Stomach smooth muscle (tissue), 2 donors: Measurements from ENCODE around the gene EYS.
"Not testable (repeated sequence)": the region's sequence is repeated elsewhere in the genome, so short reads cannot be mapped to it uniquely, and the experiment has no call there.

Source experiments
- H3K27ac ChIP-seq: one replicate; pipeline ENCODE4 v1.7.0; 2013; ENCODE audit warnings: mild to moderate bottlenecking, low read length, inconsistent platforms
- H3K27me3 ChIP-seq, 2 donors: one replicate each; pipeline ENCODE4 v1.7.0; 2013; ENCODE audit warnings: low read length in 2 of 2; ENCODE audit not compliant: insufficient read depth in 2 of 2, control insufficient read depth in 1 of 2
- H3K36me3 ChIP-seq, 2 donors: one replicate each; pipeline ENCODE4 v1.7.0; 2013; ENCODE audit warnings: low read length in 2 of 2; ENCODE audit not compliant: control insufficient read depth in 2 of 2, insufficient read depth in 2 of 2
- H3K4me1 ChIP-seq: one replicate; pipeline ENCODE4 v1.7.0; 2013; ENCODE audit warnings: low read length; ENCODE audit not compliant: control insufficient read depth, insufficient read depth
- H3K4me3 ChIP-seq, 2 donors: one replicate each; pipeline ENCODE4 v1.7.0; 2013; ENCODE audit warnings: low read length in 2 of 2
- H3K9ac ChIP-seq, 2 donors: one replicate each; pipeline ENCODE4 v1.7.0; 2013; ENCODE audit warnings: low read length in 2 of 2, mild to moderate bottlenecking in 1 of 2
- H3K9me3 ChIP-seq, 2 donors: one replicate each; pipeline ENCODE4 v1.7.0; 2013; ENCODE audit warnings: low read length in 2 of 2; ENCODE audit not compliant: control insufficient read depth in 2 of 2
- donor health status: healthy.
- donor health status: Pancreatic carcinoma.

EYS gene

DNA sequence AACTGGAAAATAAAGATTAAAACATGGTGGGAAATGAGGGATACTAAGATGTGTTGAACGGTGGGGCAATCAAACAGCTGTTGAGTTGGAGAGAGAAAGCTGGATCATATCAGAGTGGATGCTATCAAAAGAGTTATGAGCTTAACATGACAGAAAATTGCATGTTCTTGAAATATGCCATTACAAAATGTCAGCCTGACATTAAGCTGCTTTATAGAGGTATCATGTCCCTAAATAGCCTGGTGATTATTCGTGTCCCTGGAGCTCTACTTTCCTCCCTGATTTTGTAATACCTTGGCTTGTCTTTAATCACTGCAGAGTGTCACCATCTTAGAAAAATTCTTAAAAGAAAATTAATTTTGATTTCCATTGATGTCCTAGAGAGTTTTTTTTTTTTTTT lies 1848.3 kb downstream of the EYS start:
- no peak overlapping the region for H3K4me3 ChIP-seq
- H3K36me3 ChIP-seq = no peaks in the 10 kb centered on the region
- H3K4me1 ChIP-seq = no peaks in the 10 kb centered on the region
- no peaks in the 10 kb centered on the region for H3K9me3 ChIP-seq
- H3K27ac ChIP-seq = no peak overlapping the region
- no peak overlapping the region for H3K9ac ChIP-seq
- H3K27me3 ChIP-seq = no peaks in the 10 kb centered on the region

GRCh38 chr6:63856271-63856670 lies 1850.8 kb downstream of the EYS start:
- Histone ChIP-seq H3K4me1 (no peaks in the 10 kb centered on the region), H3K9ac (no peak overlapping the region), H3K4me3 (no peak overlapping the region), H3K27ac (no peak overlapping the region), H3K36me3 (no peaks in the 10 kb centered on the region), H3K9me3 (no peaks in the 10 kb centered on the region), H3K27me3 (no peaks in the 10 kb centered on the region)

DNA sequence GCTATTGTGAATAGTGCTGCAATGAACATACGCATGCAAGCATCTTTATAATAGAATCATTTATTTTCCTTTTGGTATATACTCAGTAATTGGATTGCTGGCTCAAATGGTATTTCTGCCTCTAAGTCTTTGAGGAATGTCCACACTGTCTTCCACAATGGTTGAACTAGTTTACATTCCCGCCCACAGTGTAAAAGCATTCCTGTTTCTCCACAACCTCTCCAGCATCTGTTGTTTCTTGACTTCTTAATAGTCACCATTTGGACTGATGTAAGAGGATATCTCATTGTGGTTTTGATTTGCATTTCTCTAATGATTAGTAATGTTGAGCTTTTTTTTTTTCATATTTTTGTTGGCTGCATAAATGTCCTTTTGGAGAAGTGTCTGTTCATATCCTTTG lies 1862.7 kb downstream of the EYS start:
- no peak overlapping the region for H3K4me3 ChIP-seq
- no peak overlapping the region for H3K27ac ChIP-seq
- no peaks in the 10 kb centered on the region for H3K9me3 ChIP-seq
- no peak overlapping the region for H3K9ac ChIP-seq
- no peaks in the 10 kb centered on the region for H3K4me1 ChIP-seq
- H3K27me3 ChIP-seq = no peaks in the 10 kb centered on the region
- H3K36me3 ChIP-seq = no peaks in the 10 kb centered on the region

DNA sequence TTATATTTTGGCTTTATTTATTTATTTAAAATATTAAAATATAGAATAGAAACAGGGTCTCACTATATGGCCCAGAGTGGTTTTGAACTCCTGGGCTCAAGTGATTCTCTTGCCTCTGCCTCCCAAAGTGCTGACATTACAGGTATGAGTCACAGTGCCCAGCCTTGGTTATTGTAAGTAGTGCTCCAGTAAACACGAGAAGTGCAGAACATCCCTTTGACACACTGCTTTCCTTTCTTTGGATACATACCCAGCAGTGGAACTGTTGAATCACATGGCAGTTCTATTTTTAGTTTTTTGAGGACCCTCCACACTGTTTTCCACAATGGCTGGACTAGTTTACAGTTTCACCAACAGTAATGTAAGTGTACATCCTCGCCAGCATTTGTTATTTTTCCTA lies 1867.5 kb downstream of the EYS start:
- H3K4me1 ChIP-seq = no peaks in the 10 kb centered on the region
- no peaks in the 10 kb centered on the region for H3K27me3 ChIP-seq
- H3K9ac ChIP-seq = no peak overlapping the region
- no peak overlapping the region for H3K4me3 ChIP-seq
- H3K27ac ChIP-seq = no peak overlapping the region
- no peaks in the 10 kb centered on the region for H3K36me3 ChIP-seq
- no peaks in the 10 kb centered on the region for H3K9me3 ChIP-seq

DNA sequence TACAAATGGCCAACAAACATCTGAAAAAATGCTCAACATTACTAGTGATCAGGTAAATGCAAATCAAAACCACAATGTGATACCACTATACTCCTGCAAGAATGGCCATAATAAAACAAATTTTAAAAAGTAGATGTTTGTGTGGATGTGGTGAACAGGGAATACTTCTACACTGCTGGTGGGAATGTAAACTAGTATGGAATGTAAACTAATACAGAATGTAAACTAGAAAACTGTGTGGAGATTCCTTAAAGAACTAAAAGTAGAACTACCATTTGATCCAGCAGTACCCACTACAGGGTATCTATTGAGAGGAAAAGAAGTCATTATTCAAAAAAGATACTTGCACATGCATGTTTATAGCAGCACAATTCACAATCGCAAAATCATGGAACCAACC lies 1878.3 kb downstream of the EYS start:
- not testable (repeated sequence) for H3K4me1 ChIP-seq, H3K9ac ChIP-seq, H3K36me3 ChIP-seq, H3K4me3 ChIP-seq, H3K27ac ChIP-seq, H3K9me3 ChIP-seq, H3K27me3 ChIP-seq

DNA sequence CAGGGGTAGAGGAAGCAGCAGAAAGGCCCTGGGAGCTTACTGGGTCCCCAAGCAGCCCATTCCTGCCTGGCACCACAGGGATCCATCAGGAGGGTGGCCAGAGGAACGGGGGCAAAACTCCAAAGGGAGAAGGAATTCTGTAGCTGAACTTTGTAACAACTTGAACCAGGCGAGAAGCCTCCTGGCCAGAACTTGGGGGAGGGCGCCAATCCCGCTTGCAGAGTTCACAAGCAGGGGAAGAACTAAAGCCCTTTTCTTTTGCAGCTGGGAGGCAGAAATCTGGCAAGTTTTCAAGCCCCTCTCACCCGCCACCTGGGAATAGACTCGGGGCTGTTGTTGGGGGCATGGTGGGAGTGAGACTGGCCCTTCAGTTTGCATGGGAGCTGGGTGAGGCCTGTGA lies 1882.3 kb downstream of the EYS start:
- Histone ChIP-seq H3K4me3 (no peak overlapping the region), H3K4me1 (no peaks in the 10 kb centered on the region), H3K27me3 (no peaks in the 10 kb centered on the region), H3K9me3 (no peaks in the 10 kb centered on the region), H3K9ac (no peak overlapping the region), H3K36me3 (no peaks in the 10 kb centered on the region), H3K27ac (no peak overlapping the region)

GRCh38 chr6:63821442-63821841 lies 1885.6 kb downstream of the EYS start:
- Histone ChIP-seq H3K36me3 (no peaks in the 10 kb centered on the region), H3K27me3 (no peaks in the 10 kb centered on the region), H3K27ac (no peak overlapping the region), H3K4me3 (no peak overlapping the region), H3K4me1 (no peaks in the 10 kb centered on the region), H3K9me3 (no peaks in the 10 kb centered on the region), H3K9ac (no peak overlapping the region)

GRCh38 chr6:63819831-63820230 lies 1887.2 kb downstream of the EYS start:
- no peak overlapping the region for H3K4me3 ChIP-seq
- H3K27me3 ChIP-seq = no peaks in the 10 kb centered on the region

DNA sequence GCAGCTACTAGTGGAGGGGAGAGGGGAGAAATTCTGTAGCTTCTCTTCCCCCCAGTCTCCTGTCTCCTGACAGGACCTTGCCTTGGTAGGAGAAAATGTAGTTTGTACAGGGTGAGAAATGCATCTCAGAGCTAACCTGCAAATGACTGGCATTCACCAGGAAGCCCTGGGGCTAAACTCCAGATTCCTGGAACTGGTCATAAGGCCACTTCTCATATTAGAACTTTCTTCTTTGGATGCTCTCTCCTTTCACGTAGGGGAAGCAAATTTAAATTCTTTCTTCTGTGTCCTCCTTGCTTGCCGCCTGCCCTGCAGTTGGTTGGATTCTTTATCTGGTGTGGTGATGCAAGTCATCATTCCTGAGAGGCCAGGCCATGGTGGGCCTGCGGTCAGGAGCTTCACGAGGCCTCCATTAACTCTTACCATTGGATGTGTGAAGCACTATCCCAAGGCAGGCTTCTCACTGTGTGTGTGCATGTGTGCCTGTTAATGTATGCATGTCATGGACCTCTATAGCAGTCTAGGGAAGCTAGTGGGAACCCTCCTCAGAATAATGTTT lies 1889.5 kb downstream of the EYS start:
- H3K4me3 ChIP-seq = no peak overlapping the region
- H3K4me1 ChIP-seq = no peaks in the 10 kb centered on the region
- H3K36me3 ChIP-seq = no peaks in the 10 kb centered on the region
- no peak overlapping the region for H3K9ac ChIP-seq
- H3K9me3 ChIP-seq = no peaks in the 10 kb centered on the region
- H3K27me3 ChIP-seq = no peaks in the 10 kb centered on the region
- no peak overlapping the region for H3K27ac ChIP-seq

More at GRCh38 chr6:63819831-63820230, 1887.2 kb downstream of the EYS start:
- Histone ChIP-seq H3K36me3 (no peaks in the 10 kb centered on the region), H3K4me1 (no peaks in the 10 kb centered on the region), H3K27ac (no peak overlapping the region), H3K9me3 (no peaks in the 10 kb centered on the region), H3K9ac (no peak overlapping the region)

- Histone ChIP-seq H3K4me1 (no peaks in the 10 kb centered on the region), H3K27ac (no peak overlapping the region), H3K9ac (no peak overlapping the region), H3K27me3 (no peaks in the 10 kb centered on the region), H3K9me3 (no peaks in the 10 kb centered on the region), H3K36me3 (no peaks in the 10 kb centered on the region), H3K4me3 (no peak overlapping the region)
Observed at GRCh38 chr6:63816982-63817436, 1890.0 kb downstream of the EYS start.

DNA sequence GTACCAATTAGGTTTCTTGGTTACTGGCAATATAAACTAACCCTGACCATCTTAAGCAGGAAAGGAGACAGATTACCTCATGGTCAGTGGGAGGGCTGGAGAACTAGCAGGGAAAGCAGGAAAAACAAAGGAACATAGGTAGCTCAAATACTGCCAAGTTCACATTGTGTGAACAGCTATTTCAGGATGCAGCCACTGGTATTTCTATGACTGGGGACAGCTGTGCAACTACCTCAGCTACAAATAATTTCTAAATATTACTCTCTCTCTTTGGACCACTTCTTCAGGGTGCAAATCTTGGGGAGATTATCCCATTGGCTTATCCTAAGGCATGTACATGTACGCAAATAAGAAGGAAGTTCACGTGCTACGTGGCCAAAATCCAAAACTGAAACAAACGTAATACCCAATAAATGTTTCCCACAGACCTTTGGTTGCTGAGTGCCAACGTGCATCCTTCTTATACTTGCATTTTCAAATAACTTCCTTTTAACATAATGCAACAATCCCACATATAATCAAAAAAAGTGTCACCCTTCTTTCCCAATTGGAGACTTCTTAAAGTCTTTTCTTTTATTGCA lies 1890.5 kb downstream of the EYS start:
- no peaks in the 10 kb centered on the region for H3K4me1 ChIP-seq
- no peak overlapping the region for H3K4me3 ChIP-seq
- no peaks in the 10 kb centered on the region for H3K9me3 ChIP-seq
- no peak overlapping the region for H3K27ac ChIP-seq
- H3K9ac ChIP-seq = no peak overlapping the region
- H3K36me3 ChIP-seq = no peaks in the 10 kb centered on the region
- H3K27me3 ChIP-seq = no peaks in the 10 kb centered on the region
